Hepatocyte (in vitro differentiated cells): ENCODE measurements around the gene CDH12. TPM values are rescaled to one million over a fixed set of nuclear protein-coding genes. Genes with fewer than 3 reads are reported as not detected.

Source experiments
- DNase-seq: peaks from one replicate; pipeline ENCODE4 v3.0.0-alpha.2; 2016; ENCODE audit warnings: low spot score
- H2AFZ ChIP-seq: fragments of 200-600 bp; sonication (generic); 2 replicates; pipeline ENCODE4 v1.6.0; 2016; ENCODE audit warnings: antibody characterized with exemption, mild to moderate bottlenecking
- H3K27ac ChIP-seq: fragments of 200-600 bp; sonication (generic); 2 replicates; pipeline ENCODE4 v1.5.1; 2016; ENCODE audit warnings: mild to moderate bottlenecking
- H3K27me3 ChIP-seq: fragments of 200-600 bp; sonication (generic); 2 replicates; pipeline ENCODE4 v1.6.1; 2016
- H3K36me3 ChIP-seq: fragments of 200-600 bp; sonication (generic); replicated peaks from 2 replicates; pipeline ENCODE4 v1.5.1; 2016; ENCODE audit warnings: low read depth; ENCODE audit not compliant: insufficient read depth
- H3K4me1 ChIP-seq: fragments of 200-600 bp; sonication (generic); 2 replicates; pipeline ENCODE4 v1.5.1; 2016; ENCODE audit warnings: mild to moderate bottlenecking, moderate library complexity; ENCODE audit not compliant: insufficient read depth
- H3K4me2 ChIP-seq: fragments of 200-600 bp; sonication (generic); 2 replicates; pipeline ENCODE4 v1.6.0; 2016
- H3K4me3 ChIP-seq: fragments of 200-600 bp; sonication (generic); 2 replicates; pipeline ENCODE4 v1.5.1; 2016; ENCODE audit warnings: mild to moderate bottlenecking
- H3K79me2 ChIP-seq: fragments of 200-600 bp; sonication (generic); 2 replicates; pipeline ENCODE4 v1.6.0; 2017; ENCODE audit warnings: mild to moderate bottlenecking
- H3K9me2 ChIP-seq: fragments of 200-600 bp; sonication (generic); replicated peaks from 2 replicates; pipeline ENCODE4 v1.6.0; 2017; ENCODE audit warnings: mild to moderate bottlenecking; ENCODE audit not compliant: insufficient read depth
- H3K9me3 ChIP-seq: fragments of 200-600 bp; sonication (generic); 2 replicates; pipeline ENCODE4 v1.5.1; 2016; ENCODE audit warnings: low read depth, mild to moderate bottlenecking
- H4K20me1 ChIP-seq: fragments of 200-600 bp; sonication (generic); 2 replicates; pipeline ENCODE4 v1.6.0; 2016; ENCODE audit warnings: mild to moderate bottlenecking; ENCODE audit not compliant: insufficient read depth, poor library complexity, severe bottlenecking
- CTCF ChIP-seq: fragments of 200-600 bp; sonication (generic); IDR thresholded peaks from 2 replicates; pipeline ENCODE4 v1.5.1; 2016; ENCODE audit warnings: antibody characterized with exemption, mild to moderate bottlenecking; ENCODE audit not compliant: poor library complexity
- EZH2 ChIP-seq: fragments of 200-600 bp; sonication (generic); IDR thresholded peaks from 2 replicates; pipeline ENCODE4 v1.6.1; 2016; ENCODE audit warnings: antibody characterized with exemption, mild to moderate bottlenecking, borderline replicate concordance
- EZH2phosphoT487 ChIP-seq: fragments of 200-600 bp; sonication (generic); IDR thresholded peaks from one replicate; pipeline ENCODE4 v1.6.1; 2018; ENCODE audit warnings: antibody characterized with exemption, mild to moderate bottlenecking, low read depth, moderate library complexity; ENCODE audit not compliant: unreplicated experiment, severe bottlenecking
- WGBS: methylation state at CpG from one replicate; pipeline ENCODE4 v1.1.6; 2016; ENCODE audit warnings: low lambda C conversion rate; ENCODE audit errors: missing lambda C conversion rate; 5-methylcytosine and 5-hydroxymethylcytosine counted together
- polyA plus RNA-seq: library from polyadenylated mRNA; unstranded; fragments of >200 nt; fragmentation: Nextera tagmentation; extraction: Ambion mirVana; gene quantifications from 2 replicates; pipeline ENCODE4 v1.2.1, GENCODE V29; 2016
- total RNA-seq: library from RNA; depleted of rRNA; stranded (reverse); fragments of >200 nt; gene quantifications from 2 replicates; pipeline ENCODE4 v1.2.3, GENCODE V29; 2014

CDH12 gene
- total and polyA plus RNA-seq, 2 experiments from 2014 or later = 15.4 to 44.5 TPM

GRCh38 chr5:21783074-21783679 is 1070.0 kb downstream of the CDH12 start:
- Histone ChIP-seq H3K36me3 (no peaks in the 10 kb centered on the region), H3K27me3 (no peaks in the 10 kb centered on the region), H3K9me3 (peaks cover 3% of the 10 kb centered on the region), H3K9me2 (no peaks in the 10 kb centered on the region), H2AFZ (no peak overlapping the region), H3K4me1 (no peaks in the 10 kb centered on the region), H3K27ac (no peak overlapping the region), H3K4me3 (no peak overlapping the region), H3K79me2 (no peaks in the 10 kb centered on the region), H4K20me1 (no peaks in the 10 kb centered on the region), H3K4me2 (no peak overlapping the region)
- WGBS = 92% methylated on average over 6 of the region's 6 CpGs
- DNase-seq = no peak
- no peak for TF ChIP-seq CTCF
- no peak for TF ChIP-seq EZH2
- no peak for TF ChIP-seq EZH2phosphoT487

DNA sequence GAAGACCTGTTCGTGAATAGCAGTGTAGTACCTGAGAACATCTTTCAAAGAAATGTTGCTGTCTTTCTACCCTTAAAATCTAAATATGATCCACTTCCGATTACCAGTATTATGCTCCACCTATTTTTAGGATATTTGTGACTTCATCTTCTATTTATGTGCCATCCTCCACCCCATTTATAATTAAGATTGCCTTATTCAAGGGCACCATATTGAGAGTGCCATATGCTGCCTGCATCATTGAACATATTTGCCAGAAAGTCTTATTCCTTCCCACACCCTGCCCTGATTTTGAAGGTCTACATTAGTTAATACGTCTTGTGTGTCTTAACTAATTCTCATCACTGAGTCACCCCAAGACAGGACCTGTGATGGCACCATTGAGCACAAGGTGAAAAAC is 1076.7 kb downstream of the CDH12 start:
- no peaks in the 10 kb centered on the region for H3K4me1 ChIP-seq
- no peaks in the 10 kb centered on the region for H3K79me2 ChIP-seq
- H3K4me3 ChIP-seq = no peak overlapping the region
- H3K9me3 ChIP-seq = no peaks in the 10 kb centered on the region
- WGBS = 93% methylated on average over 3 of the region's 3 CpGs
- no peak for DNase-seq
- no peak overlapping the region for H2AFZ ChIP-seq
- H3K27ac ChIP-seq = no peak overlapping the region
- H3K9me2 ChIP-seq = peaks cover 4% of the 10 kb centered on the region
- H3K27me3 ChIP-seq = no peaks in the 10 kb centered on the region
- TF ChIP-seq EZH2phosphoT487 (no peak), EZH2 (no peak), CTCF (no peak)
- H3K36me3 ChIP-seq = no peaks in the 10 kb centered on the region
- H3K4me2 ChIP-seq = no peak overlapping the region
- no peaks in the 10 kb centered on the region for H4K20me1 ChIP-seq

DNA sequence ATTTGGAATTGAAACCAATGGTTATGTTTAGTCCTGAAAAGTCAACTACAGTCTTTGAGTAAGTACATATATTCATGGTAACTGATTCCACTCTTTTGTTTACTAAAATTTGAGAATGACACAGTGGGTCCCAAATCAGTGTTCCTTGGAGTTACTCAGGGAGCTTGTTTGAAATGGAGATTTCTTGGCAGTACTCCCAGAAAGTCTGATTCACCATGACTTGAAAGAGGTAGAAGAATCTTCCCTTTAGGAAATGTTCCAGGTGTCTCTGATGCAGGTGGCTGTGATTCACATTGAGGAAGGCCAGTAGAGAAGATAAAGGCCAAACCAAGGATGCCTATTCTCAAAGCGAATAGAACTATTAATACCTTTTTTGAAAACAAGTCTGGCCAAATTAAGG is 1078.3 kb downstream of the CDH12 start:
- Histone ChIP-seq H3K9me2 (peaks cover 4% of the 10 kb centered on the region), H3K4me2 (no peak overlapping the region), H3K36me3 (no peaks in the 10 kb centered on the region), H3K4me3 (no peak overlapping the region), H3K27ac (no peak overlapping the region), H2AFZ (no peak overlapping the region), H3K79me2 (no peaks in the 10 kb centered on the region), H3K9me3 (no peaks in the 10 kb centered on the region), H3K27me3 (no peaks in the 10 kb centered on the region), H3K4me1 (no peaks in the 10 kb centered on the region), H4K20me1 (no peaks in the 10 kb centered on the region)
- 100% methylated on average over 1 of the region's 1 CpG for WGBS
- TF ChIP-seq CTCF = no peak
- no peak for TF ChIP-seq EZH2
- DNase-seq = no peak

- WGBS = 83% methylated on average over 2 of the region's 2 CpGs
- Histone ChIP-seq H3K27me3 (no peaks in the 10 kb centered on the region), H2AFZ (no peak overlapping the region), H3K4me2 (no peak overlapping the region), H3K79me2 (no peaks in the 10 kb centered on the region), H3K9me2 (peaks cover 4% of the 10 kb centered on the region), H3K36me3 (no peaks in the 10 kb centered on the region), H4K20me1 (no peaks in the 10 kb centered on the region), H3K27ac (no peak overlapping the region), H3K9me3 (no peaks in the 10 kb centered on the region), H3K4me3 (no peak overlapping the region), H3K4me1 (no peaks in the 10 kb centered on the region)
- TF ChIP-seq EZH2phosphoT487 = no peak
- no peak for TF ChIP-seq EZH2
- TF ChIP-seq CTCF = no peak
- no peak for DNase-seq
Measured at GRCh38 chr5:21774281-21774680, 1078.9 kb downstream of the CDH12 start.
